ENCODE measurements around the gene PDIA5.

The PDIA5 gene

GRCh38 chr3:123044981-123045763, 21.7 kb upstream of the PDIA5 start:
- DNase-seq = no peak
- no peak for TF ChIP-seq CTCF (IDR thresholded peaks at IDR 0.05; ENCODE audit: low read depth, low read length)
- no peaks in the 10 kb centered on the region for H3K36me3 ChIP-seq
- no peak overlapping the region for H3K4me3 ChIP-seq (ENCODE audit: low read depth, low read length)
- no peaks in the 10 kb centered on the region for H3K9me3 ChIP-seq (ENCODE audit: severe bottlenecking)
- H3K27me3 ChIP-seq (ENCODE audit: insufficient read depth, low read depth, severe bottlenecking) = no peaks in the 10 kb centered on the region
- H3K27ac ChIP-seq = no peak overlapping the region

- H3K27ac ChIP-seq = no peak overlapping the region
- no peaks in the 10 kb centered on the region for H3K36me3 ChIP-seq
- no peak for TF ChIP-seq CTCF (IDR thresholded peaks at IDR 0.05; ENCODE audit: low read depth, low read length)
- DNase-seq = no peak
- H3K9me3 ChIP-seq (ENCODE audit: severe bottlenecking) = no peaks in the 10 kb centered on the region
- H3K4me3 ChIP-seq (ENCODE audit: low read depth, low read length) = no peak overlapping the region
- H3K27me3 ChIP-seq (ENCODE audit: insufficient read depth, low read depth, severe bottlenecking) = no peaks in the 10 kb centered on the region
Measured at GRCh38 chr3:123046262-123047061, 20.4 kb upstream of the PDIA5 start.

- H3K9me3 ChIP-seq (ENCODE audit: severe bottlenecking) = no peaks in the 10 kb centered on the region
- no peak for TF ChIP-seq CTCF (IDR thresholded peaks at IDR 0.05; ENCODE audit: low read depth, low read length)
- H3K36me3 ChIP-seq = no peaks in the 10 kb centered on the region
- H3K27me3 ChIP-seq (ENCODE audit: insufficient read depth, low read depth, severe bottlenecking) = no peaks in the 10 kb centered on the region
- H3K4me3 ChIP-seq (ENCODE audit: low read depth, low read length) = no peak overlapping the region
- DNase-seq = no peak
- H3K27ac ChIP-seq = no peak overlapping the region
Measured at GRCh38 chr3:123047062-123047319, 19.8 kb upstream of the PDIA5 start.

GRCh38 chr3:123048480-123049237, 18.2 kb upstream of the PDIA5 start:
- Histone ChIP-seq H3K9me3 (ENCODE audit: severe bottlenecking) (no peaks in the 10 kb centered on the region), H3K27me3 (ENCODE audit: insufficient read depth, low read depth, severe bottlenecking) (no peaks in the 10 kb centered on the region), H3K36me3 (no peaks in the 10 kb centered on the region), H3K27ac (no peak overlapping the region), H3K4me3 (ENCODE audit: low read depth, low read length) (no peak overlapping the region)
- DNase-seq = peak; percentile 88
- no peak for TF ChIP-seq CTCF (IDR thresholded peaks at IDR 0.05; ENCODE audit: low read depth, low read length)

- no peak for DNase-seq
- Histone ChIP-seq H3K27ac (no peak overlapping the region), H3K9me3 (ENCODE audit: severe bottlenecking) (no peaks in the 10 kb centered on the region), H3K4me3 (ENCODE audit: low read depth, low read length) (no peak overlapping the region), H3K36me3 (no peaks in the 10 kb centered on the region), H3K27me3 (ENCODE audit: insufficient read depth, low read depth, severe bottlenecking) (no peaks in the 10 kb centered on the region)
- no peak for TF ChIP-seq CTCF (IDR thresholded peaks at IDR 0.05; ENCODE audit: low read depth, low read length)
Measured at GRCh38 chr3:123050666-123051065, 16.2 kb upstream of the PDIA5 start.

All from WERI-Rb-1 (cell line).